Erythroblast (primary cell): ENCODE measurements around the gene RPS6KA5.

ENCODE experiments used
- GATA1 ChIP-seq: IDR thresholded peaks from 2 replicates; pipeline ENCODE4 v1.6.1; 2011; ENCODE audit warnings: low read depth, mild to moderate bottlenecking, control low read depth, low read length, moderate library complexity
- POLR2A ChIP-seq: IDR thresholded peaks from 2 replicates; pipeline ENCODE4 v1.6.1; 2011; ENCODE audit warnings: mild to moderate bottlenecking, low read length

DNA sequence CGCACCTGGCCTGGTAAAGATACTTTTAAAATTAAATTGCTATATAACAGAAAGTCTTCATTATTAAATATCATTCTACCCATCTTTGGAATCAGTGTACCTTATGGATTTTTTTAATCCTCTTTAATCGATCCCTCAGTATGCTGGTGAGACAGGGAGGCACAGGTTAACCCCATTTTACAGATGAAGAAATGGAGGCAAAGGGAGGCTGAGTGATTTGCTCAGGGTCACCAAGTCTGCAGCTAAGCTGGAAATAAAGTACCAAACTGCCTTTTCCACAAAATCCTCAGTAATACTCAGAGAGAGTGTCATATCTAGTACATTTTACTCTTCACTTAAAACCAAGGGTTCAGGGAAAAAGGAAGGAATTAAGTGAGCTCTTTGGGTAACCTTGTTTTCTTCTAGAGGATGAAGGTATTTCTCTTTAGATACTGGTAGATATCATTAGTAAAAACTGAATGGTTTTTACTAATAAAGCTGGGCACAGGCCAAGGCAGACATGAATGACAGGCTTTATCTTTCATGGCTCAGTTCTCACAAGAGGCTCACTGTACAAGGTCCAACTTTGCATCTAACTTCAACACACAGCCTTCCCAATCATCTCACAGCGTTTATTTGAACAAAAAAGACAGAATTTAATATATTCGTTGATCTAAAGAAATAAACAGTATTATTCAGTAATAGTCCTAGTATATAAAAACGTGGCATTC is 209.0 kb downstream of the RPS6KA5 start:
- TF ChIP-seq POLR2A (no peak), GATA1 (no peak)
